SK-N-SH (cell line): ENCODE results near the gene TYROBP. TPM values are rescaled to one million over a fixed set of nuclear protein-coding genes. Genes with fewer than 3 reads are reported as not detected.

ENCODE experiments used
- CTCF ChIA-PET: fragments of 300-600, 350-600 bp; formaldehyde crosslinking; extraction: SDS; loops from one replicate; lab custom pipeline; 2021; lab: Yijun Ruan, JAX
- POLR2A ChIA-PET: fragments of 350-600 bp; sonication (Branson Sonifier 250); formaldehyde crosslinking; extraction: SDS; loops from one replicate; lab custom pipeline; 2020; ENCODE audit warnings: antibody characterized with exemption, inconsistent platforms; lab: Yijun Ruan, JAX
- DNase-seq: peaks from one replicate; pipeline ENCODE4 v3.0.0; 2012
- H2AFZ ChIP-seq: fragments of 200-600 bp; sonication (generic); 2 replicates; pipeline ENCODE4 v1.8.1; 2016; ENCODE audit warnings: antibody characterized with exemption, mild to moderate bottlenecking, low read depth
- H3F3A ChIP-seq: fragments of 200-600 bp; sonication (generic); replicated peaks from 2 replicates; pipeline ENCODE3; 2016; ENCODE audit warnings: antibody characterized with exemption, mild to moderate bottlenecking; ENCODE audit not compliant: insufficient read depth
- H3K27ac ChIP-seq, 2 experiments: fragments of 200-500 bp in 1 of 2; fragments of 200-600 bp in 1 of 2; sonication (Bioruptor generic) in 1 of 2; sonication (generic), shearing (Covaris generic) in 1 of 2; 2 replicates each; pipeline versions ENCODE4 v1.5.1 to v1.6.1; 2014 to 2016; ENCODE audit warnings: low read depth in 2 of 2, inconsistent platforms in 1 of 2, low read length in 1 of 2, mild to moderate bottlenecking in 1 of 2, mixed read lengths in 1 of 2
- H3K27me3 ChIP-seq: fragments of 200-600 bp; sonication (generic), shearing (Covaris generic); 2 replicates; pipeline ENCODE4 v1.6.1; 2016; ENCODE audit warnings: mixed run types; ENCODE audit not compliant: insufficient read depth
- H3K36me3 ChIP-seq, 2 experiments: fragments of 200-500 bp in 1 of 2; fragments of 200-600 bp in 1 of 2; sonication (Bioruptor generic) in 1 of 2; sonication (generic) in 1 of 2; replicated peaks in 1 of 2; 2 replicates each; pipeline versions ENCODE3 to v1.5.1; 2014 to 2016; ENCODE audit warnings: low read length in 1 of 2, mild to moderate bottlenecking in 1 of 2; ENCODE audit not compliant: insufficient read depth in 2 of 2, control insufficient read depth in 1 of 2
- H3K4me1 ChIP-seq, 2 experiments: fragments of 200-500 bp in 1 of 2; fragments of 200-600 bp in 1 of 2; sonication (Bioruptor generic) in 1 of 2; sonication (generic), shearing (Covaris generic) in 1 of 2; 2 replicates each; pipeline versions ENCODE4 v1.5.1 to v1.6.1; 2014 to 2016; ENCODE audit warnings: low read depth in 1 of 2, low read length in 1 of 2, mixed run types in 1 of 2; ENCODE audit not compliant: insufficient read depth in 2 of 2, control insufficient read depth in 1 of 2
- H3K4me2 ChIP-seq: fragments of 200-600 bp; sonication (generic), shearing (Covaris generic); 2 replicates; pipeline ENCODE4 v1.6.1; 2017; ENCODE audit warnings: mixed run types
- H3K4me3 ChIP-seq, 2 experiments: fragments of 200-500 bp in 1 of 2; fragments of 200-600 bp in 1 of 2; sonication (Bioruptor generic) in 1 of 2; sonication (generic), shearing (Covaris generic) in 1 of 2; 2 replicates each; pipeline versions ENCODE4 v1.5.1 to v1.8.1; 2014 to 2016; ENCODE audit warnings: low read depth in 2 of 2, inconsistent platforms in 1 of 2, low read length in 1 of 2, mild to moderate bottlenecking in 1 of 2, mixed read lengths in 1 of 2, moderate library complexity in 1 of 2
- H3K79me2 ChIP-seq: fragments of 200-600 bp; sonication (generic); 2 replicates; pipeline ENCODE4 v1.8.1; 2017; ENCODE audit warnings: mild to moderate bottlenecking; ENCODE audit not compliant: insufficient read depth
- H3K9ac ChIP-seq: fragments of 200-600 bp; sonication (generic); 2 replicates; pipeline ENCODE4 v1.6.1; 2017; ENCODE audit warnings: mixed run types
- H3K9me2 ChIP-seq: fragments of 200-600 bp; sonication (generic); 2 replicates; pipeline ENCODE4 v1.6.1; 2017; ENCODE audit warnings: mixed run types
- H3K9me3 ChIP-seq: fragments of 200-600 bp; sonication (generic); 2 replicates; pipeline ENCODE4 v1.6.1; 2017; ENCODE audit warnings: mixed run types, mild to moderate bottlenecking, moderate library complexity
- H4K20me1 ChIP-seq: fragments of 200-600 bp; sonication (generic); 2 replicates; pipeline ENCODE4 v1.6.1; 2017; ENCODE audit warnings: mild to moderate bottlenecking, mixed run types; ENCODE audit not compliant: insufficient read depth
- ELF1 ChIP-seq: IDR thresholded peaks from 2 replicates; pipeline ENCODE4 v1.4.0; 2012
- JUND ChIP-seq: IDR thresholded peaks from 2 replicates; pipeline ENCODE4 v1.4.0; 2012
- MXI1 ChIP-seq: IDR thresholded peaks from 2 replicates; pipeline ENCODE4 v1.6.1; 2012; ENCODE audit warnings: mild to moderate bottlenecking, low read depth, low read length, improper control_type of control experiment
- NFIC ChIP-seq: IDR thresholded peaks from 2 replicates; pipeline ENCODE4 v1.4.0; 2012; ENCODE audit warnings: borderline replicate concordance
- RFX5 ChIP-seq: IDR thresholded peaks from 2 replicates; pipeline ENCODE4 v1.6.1; 2012; ENCODE audit warnings: mild to moderate bottlenecking, improper control_type of control experiment, low read length
- SIN3A ChIP-seq: IDR thresholded peaks from 2 replicates; pipeline ENCODE4 v1.6.1; 2012; ENCODE audit warnings: low read depth, mild to moderate bottlenecking, low read length, moderate library complexity, borderline replicate concordance
- TAF1 ChIP-seq: IDR thresholded peaks from 2 replicates; pipeline ENCODE4 v1.6.1; 2012; ENCODE audit warnings: low read depth, mild to moderate bottlenecking, low read length, moderate library complexity, borderline replicate concordance
- WGBS: methylation state at CpG from one replicate; pipeline ENCODE4 v1.1.6; 2017; ENCODE audit warnings: low lambda C conversion rate; 5-methylcytosine and 5-hydroxymethylcytosine counted together
- polyA plus RNA-seq, 3 experiments: library from polyadenylated mRNA; depleted of rRNA; stranded (reverse); fragments of >200 nt; gene quantifications; 2 replicates each; pipeline ENCODE4 v1.2.3, GENCODE V29; 2012
- TF ChIP-seq, protein P1 (sequence below): IDR thresholded peaks from 2 replicates; pipeline ENCODE4 v1.6.1; 2012; ENCODE audit warnings: mild to moderate bottlenecking, low read depth, low read length, moderate library complexity
- TF ChIP-seq, protein P2 (sequence below): IDR thresholded peaks from 2 replicates; pipeline ENCODE4; 2012

TYROBP gene
- polyA plus RNA-seq, 1 of the 3 experiments (the other 2 are of a cell fraction) = not detected

DNA sequence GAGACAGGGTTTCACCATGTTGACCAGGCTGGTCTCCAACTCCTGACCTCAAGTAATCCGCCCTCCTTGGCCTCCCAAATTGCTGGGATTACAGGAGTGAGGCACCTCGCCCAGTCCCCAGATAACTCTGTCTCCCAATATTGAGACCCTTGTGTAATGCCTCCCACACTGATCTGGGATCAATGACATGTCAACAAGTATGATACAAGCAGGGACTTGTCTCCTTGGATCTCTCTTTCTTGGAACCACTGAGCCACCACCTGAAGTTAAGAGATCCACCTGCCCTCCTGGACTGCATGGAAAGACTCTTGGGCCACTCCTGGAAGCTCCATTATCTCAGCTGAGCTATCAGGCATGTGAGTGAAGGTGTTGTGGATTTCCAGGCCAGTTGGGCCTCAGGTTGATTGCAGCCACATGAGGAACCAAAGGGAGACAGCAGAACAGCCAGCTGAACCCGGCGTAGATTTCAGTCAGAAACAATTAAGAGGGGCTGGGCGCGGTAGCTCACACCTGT is 22.8 kb downstream of the TYROBP start (continued):
- TF ChIP-seq, protein P1, sequence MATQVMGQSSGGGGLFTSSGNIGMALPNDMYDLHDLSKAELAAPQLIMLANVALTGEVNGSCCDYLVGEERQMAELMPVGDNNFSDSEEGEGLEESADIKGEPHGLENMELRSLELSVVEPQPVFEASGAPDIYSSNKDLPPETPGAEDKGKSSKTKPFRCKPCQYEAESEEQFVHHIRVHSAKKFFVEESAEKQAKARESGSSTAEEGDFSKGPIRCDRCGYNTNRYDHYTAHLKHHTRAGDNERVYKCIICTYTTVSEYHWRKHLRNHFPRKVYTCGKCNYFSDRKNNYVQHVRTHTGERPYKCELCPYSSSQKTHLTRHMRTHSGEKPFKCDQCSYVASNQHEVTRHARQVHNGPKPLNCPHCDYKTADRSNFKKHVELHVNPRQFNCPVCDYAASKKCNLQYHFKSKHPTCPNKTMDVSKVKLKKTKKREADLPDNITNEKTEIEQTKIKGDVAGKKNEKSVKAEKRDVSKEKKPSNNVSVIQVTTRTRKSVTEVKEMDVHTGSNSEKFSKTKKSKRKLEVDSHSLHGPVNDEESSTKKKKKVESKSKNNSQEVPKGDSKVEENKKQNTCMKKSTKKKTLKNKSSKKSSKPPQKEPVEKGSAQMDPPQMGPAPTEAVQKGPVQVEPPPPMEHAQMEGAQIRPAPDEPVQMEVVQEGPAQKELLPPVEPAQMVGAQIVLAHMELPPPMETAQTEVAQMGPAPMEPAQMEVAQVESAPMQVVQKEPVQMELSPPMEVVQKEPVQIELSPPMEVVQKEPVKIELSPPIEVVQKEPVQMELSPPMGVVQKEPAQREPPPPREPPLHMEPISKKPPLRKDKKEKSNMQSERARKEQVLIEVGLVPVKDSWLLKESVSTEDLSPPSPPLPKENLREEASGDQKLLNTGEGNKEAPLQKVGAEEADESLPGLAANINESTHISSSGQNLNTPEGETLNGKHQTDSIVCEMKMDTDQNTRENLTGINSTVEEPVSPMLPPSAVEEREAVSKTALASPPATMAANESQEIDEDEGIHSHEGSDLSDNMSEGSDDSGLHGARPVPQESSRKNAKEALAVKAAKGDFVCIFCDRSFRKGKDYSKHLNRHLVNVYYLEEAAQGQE = no peak

DNA sequence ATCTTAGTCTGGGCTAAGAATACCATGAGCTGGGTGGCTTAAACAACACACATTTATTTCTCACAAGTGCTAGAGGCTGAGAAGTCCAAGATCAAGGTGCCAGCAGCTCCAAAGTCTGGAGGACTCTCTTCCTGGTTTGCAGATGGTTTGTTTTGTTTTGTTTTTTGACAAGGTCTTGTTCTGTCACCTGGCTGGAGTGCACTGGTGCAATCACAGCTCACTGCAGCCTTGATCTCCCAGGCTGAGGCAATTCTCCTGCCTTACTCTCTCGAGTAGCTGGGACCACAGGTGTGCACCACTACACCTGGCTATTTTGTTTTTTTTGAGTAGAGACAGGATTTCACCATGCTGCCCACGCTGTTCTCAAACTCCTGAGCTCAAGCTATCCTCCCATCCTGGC is 24.2 kb downstream of the TYROBP start:
- Histone ChIP-seq H3F3A (no peaks in the 10 kb centered on the region), H2AFZ (no peak overlapping the region), H3K9ac (no peak overlapping the region), H4K20me1 (0 out of 2 replicates have a peak, but pooled peaks cover 5% of the 10 kb centered on the region), H3K27ac (no peak overlapping the region), H3K27me3 (no peaks in the 10 kb centered on the region)
- 28% methylated on average over 2 of the region's 2 CpGs for WGBS
- CTCF ChIA-PET = interaction anchor here (0.8 to 6.3 kb wide), 3 partner anchors 48 to 122 kb away, joined by 3 to 57 read pairs (median 3); no protein-coding TSS in a partner anchor
- TF ChIP-seq MXI1 = no peak
- no peak for TF ChIP-seq NFIC
- no peak for TF ChIP-seq SIN3A
- no peak for TF ChIP-seq JUND
- no peak for TF ChIP-seq RFX5
- no peak for TF ChIP-seq TAF1
- TF ChIP-seq ELF1 = no peak
- TF ChIP-seq, protein P2, sequence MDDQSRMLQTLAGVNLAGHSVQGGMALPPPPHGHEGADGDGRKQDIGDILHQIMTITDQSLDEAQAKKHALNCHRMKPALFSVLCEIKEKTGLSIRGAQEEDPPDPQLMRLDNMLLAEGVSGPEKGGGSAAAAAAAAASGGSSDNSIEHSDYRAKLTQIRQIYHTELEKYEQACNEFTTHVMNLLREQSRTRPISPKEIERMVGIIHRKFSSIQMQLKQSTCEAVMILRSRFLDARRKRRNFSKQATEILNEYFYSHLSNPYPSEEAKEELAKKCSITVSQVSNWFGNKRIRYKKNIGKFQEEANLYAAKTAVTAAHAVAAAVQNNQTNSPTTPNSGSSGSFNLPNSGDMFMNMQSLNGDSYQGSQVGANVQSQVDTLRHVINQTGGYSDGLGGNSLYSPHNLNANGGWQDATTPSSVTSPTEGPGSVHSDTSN = no peak
- TF ChIP-seq, all 33 proteins: peak for 0
- no peaks in the 10 kb centered on the region for H3K9me3 ChIP-seq
- no peak overlapping the region for H3K4me2 ChIP-seq
- no peaks in the 10 kb centered on the region for H3K79me2 ChIP-seq
- peaks cover 0 to 8% of the 10 kb centered on the region in 2 experiments for H3K36me3 ChIP-seq
- H3K4me1 ChIP-seq = no peaks in the 10 kb centered on the region; a peak in 1 of 4 replicates
- no peaks in the 10 kb centered on the region for H3K9me2 ChIP-seq
- H3K4me3 ChIP-seq = no peak overlapping the region
- DNase-seq = no peak
- POLR2A ChIA-PET = interaction anchor here (0.7 to 1.5 kb wide), 2 partner anchors 14 to 55 kb away, joined by 3 to 5 read pairs; no protein-coding TSS in a partner anchor
